Mucosa of descending colon (tissue), 3 donors: ENCODE results near the gene FJX1. TPM values are rescaled to one million over a fixed set of nuclear protein-coding genes. Genes with fewer than 3 reads are reported as not detected.
"Not testable (repeated sequence)": the region's sequence is repeated elsewhere in the genome, so short reads cannot be mapped to it uniquely, and the experiment has no call there.

Experiments
- ATAC-seq: fragments of 200-7000 bp; cut with Tn5 transposase; one replicate; pipeline ENCODE4 v1.9.1; 2020; ENCODE audit warnings: mild to moderate bottlenecking, moderate library complexity
- DNase-seq, 3 donors: peaks; one replicate each; pipeline ENCODE4 v3.0.0-alpha.2; 2020
- H3K36me3 ChIP-seq: fragments of 200-600 bp; one replicate; pipeline ENCODE4 v1.8.0; 2021; ENCODE audit warnings: low read depth, mild to moderate bottlenecking
- H3K4me1 ChIP-seq: fragments of 200-600 bp; one replicate; pipeline ENCODE4 v1.8.0; 2021; ENCODE audit warnings: low read depth, mild to moderate bottlenecking
- H3K4me3 ChIP-seq: fragments of 200-600 bp; one replicate; pipeline ENCODE4 v1.8.0; 2021; ENCODE audit warnings: mild to moderate bottlenecking
- H3K9me3 ChIP-seq: fragments of 200-600 bp; one replicate; pipeline ENCODE4 v1.8.0; 2021; ENCODE audit warnings: mild to moderate bottlenecking
- intact Hi-C, 2 donors: fragments of 100-400 bp; cut with DNase I in 1 of 2; cut with micrococcal nuclease in 1 of 2; formaldehyde crosslinking; loops; one replicate each; pipeline versions ENCODE4 v1.11.0 to v1.11.1; 2022; cut with DNase I, micrococcal nuclease
- total RNA-seq, 3 donors: library from RNA; stranded (reverse); fragmentation: NEBNext Ultra II Directional in 2 of 3; extraction: Animal tissue kit (Norgen Biotek cat#: 25700) in 2 of 3; gene quantifications; one replicate each; pipeline versions ENCODE4 v1.2.1 to v1.2.4, GENCODE V29; 2021 to 2023
- TF ChIP-seq, protein P1 (sequence below): fragments of 200-600 bp; IDR thresholded peaks from one replicate; pipeline ENCODE4 v1.8.0; 2022; ENCODE audit warnings: antibody characterized with exemption, mild to moderate bottlenecking
- donor health status: DM: no; HTN: no; CAD: no; lungs with moderate emphysema.
- donor health status: DM: no; HTN: no; CAD: no.
- donor health status: DM: no; HTN: yes; CAD: no.

Gene FJX1
- total RNA-seq, 3 donors from 2014 or later = 0.36 to 1.7 (median 0.84) TPM

DNA sequence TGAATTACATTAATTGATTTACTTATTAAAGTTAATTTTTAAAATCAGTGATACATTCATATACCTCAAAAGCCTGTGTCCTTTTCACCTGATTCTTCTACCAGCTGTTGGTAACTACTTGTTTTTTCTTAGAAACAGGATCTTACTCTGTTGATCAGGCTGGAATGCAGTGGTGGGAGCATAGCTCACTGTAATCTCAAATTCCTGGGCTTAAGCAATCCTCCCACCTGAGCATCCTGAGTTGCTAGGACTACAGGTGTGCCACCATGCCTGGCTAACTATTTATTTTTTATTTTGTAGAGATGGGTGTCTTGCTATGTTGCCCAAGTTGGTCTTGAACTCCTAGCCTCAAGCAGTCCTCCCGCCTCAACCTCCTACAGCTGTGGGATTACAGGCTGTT lies 49.0 kb downstream of the FJX1 start:
- H3K36me3 ChIP-seq = no peaks in the 10 kb centered on the region
- DNase-seq (no peak), ATAC-seq (no peak)
- peaks cover 7% of the 10 kb centered on the region for H3K9me3 ChIP-seq
- intact Hi-C loops = no loop called here
- TF ChIP-seq, protein P1, sequence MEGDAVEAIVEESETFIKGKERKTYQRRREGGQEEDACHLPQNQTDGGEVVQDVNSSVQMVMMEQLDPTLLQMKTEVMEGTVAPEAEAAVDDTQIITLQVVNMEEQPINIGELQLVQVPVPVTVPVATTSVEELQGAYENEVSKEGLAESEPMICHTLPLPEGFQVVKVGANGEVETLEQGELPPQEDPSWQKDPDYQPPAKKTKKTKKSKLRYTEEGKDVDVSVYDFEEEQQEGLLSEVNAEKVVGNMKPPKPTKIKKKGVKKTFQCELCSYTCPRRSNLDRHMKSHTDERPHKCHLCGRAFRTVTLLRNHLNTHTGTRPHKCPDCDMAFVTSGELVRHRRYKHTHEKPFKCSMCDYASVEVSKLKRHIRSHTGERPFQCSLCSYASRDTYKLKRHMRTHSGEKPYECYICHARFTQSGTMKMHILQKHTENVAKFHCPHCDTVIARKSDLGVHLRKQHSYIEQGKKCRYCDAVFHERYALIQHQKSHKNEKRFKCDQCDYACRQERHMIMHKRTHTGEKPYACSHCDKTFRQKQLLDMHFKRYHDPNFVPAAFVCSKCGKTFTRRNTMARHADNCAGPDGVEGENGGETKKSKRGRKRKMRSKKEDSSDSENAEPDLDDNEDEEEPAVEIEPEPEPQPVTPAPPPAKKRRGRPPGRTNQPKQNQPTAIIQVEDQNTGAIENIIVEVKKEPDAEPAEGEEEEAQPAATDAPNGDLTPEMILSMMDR = no peak
- peaks cover 7% of the 10 kb centered on the region for H3K4me1 ChIP-seq
- no peak overlapping the region for H3K4me3 ChIP-seq

DNA sequence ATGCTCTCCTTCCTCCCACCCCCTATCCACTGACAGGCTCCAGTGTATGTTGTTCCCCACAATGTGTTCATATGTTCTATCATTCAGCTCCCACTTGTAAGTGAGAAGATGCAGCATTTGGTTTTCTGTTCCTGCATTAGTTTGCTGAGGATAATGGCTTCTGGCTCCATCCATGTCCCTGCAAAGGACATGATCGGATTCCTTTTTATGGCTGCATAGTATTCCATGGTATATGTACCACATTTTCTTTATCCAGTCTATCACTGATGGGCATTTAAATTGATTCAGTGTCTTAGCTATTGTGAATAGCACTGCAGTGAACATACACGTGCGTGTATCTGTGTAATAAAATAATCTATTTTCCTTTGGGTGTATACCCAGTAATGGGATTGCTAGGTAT lies 50.1 kb downstream of the FJX1 start:
- ATAC-seq = not testable (repeated sequence)

More for the DNA sequence above, 50.1 kb downstream of the FJX1 start:
- H3K4me1 ChIP-seq, intact Hi-C loops, H3K36me3 ChIP-seq, DNase-seq, H3K9me3 ChIP-seq, H3K4me3 ChIP-seq: not testable (repeated sequence)

Other genes with a start within 250 kb of the FJX1 start
- 1 to 10 TPM in 1 of 3 donors, under 1 TPM in 2; 0.12 to 1.1 (median 0.32) TPM for gene SLC1A2, start 198.9 kb upstream of the FJX1 start, total RNA-seq
- gene PAMR1, start 92.8 kb upstream of the FJX1 start, total RNA-seq = 10 to 100 TPM in 1 of 3 donors, 1 to 10 TPM in 2; 1.7 to 17.4 (median 2.3) TPM
- 10 to 100 TPM; 43.0 to 83.6 (median 43.9) TPM for gene TRIM44, start 44.3 kb downstream of the FJX1 start, total RNA-seq